ENCODE measurements around the gene CDH4. TPM values are rescaled to one million over a fixed set of nuclear protein-coding genes. Genes with fewer than 3 reads are reported as not detected.

The CDH4 gene
- total RNA-seq, 2 donors from 2014 or later: 0.08 to 0.09 TPM

- ATAC-seq (no peak), DNase-seq (ENCODE audit: low spot score in 2 of 2) (no peak)
- Mint-ChIP-seq H3K9me3 (no peaks in the 10 kb centered on the region), H3K27ac (no peak overlapping the region), H3K36me3 (no peaks in the 10 kb centered on the region)
Measured at GRCh38 chr20:61564628-61565027, 312.6 kb downstream of the CDH4 start.

- Mint-ChIP-seq H3K27ac (peak overlapping the region in 1 of 2 donors; percentile 22), H3K9me3 (no peaks in the 10 kb centered on the region), H3K36me3 (no peaks in the 10 kb centered on the region)
- no peak for ATAC-seq
- DNase-seq (ENCODE audit: low spot score in 2 of 2): no peak
Measured at GRCh38 chr20:61565791-61566190, 313.7 kb downstream of the CDH4 start.

GRCh38 chr20:61566691-61567090 is 314.6 kb downstream of the CDH4 start:
- no peak for ATAC-seq
- no peak for DNase-seq (ENCODE audit: low spot score in 2 of 2)
- Mint-ChIP-seq H3K27ac (no peak overlapping the region), H3K36me3 (no peaks in the 10 kb centered on the region), H3K9me3 (no peaks in the 10 kb centered on the region)

- ATAC-seq: no peak
- Mint-ChIP-seq H3K9me3 (no peaks in the 10 kb centered on the region), H3K27ac (peak overlapping the region in 1 of 2 donors; percentile 50), H3K36me3 (no peaks in the 10 kb centered on the region)
- DNase-seq (ENCODE audit: low spot score in 2 of 2): no peak
Measured at GRCh38 chr20:61567204-61567603, 315.1 kb downstream of the CDH4 start.

GRCh38 chr20:61569825-61570224 is 317.8 kb downstream of the CDH4 start:
- no peaks in the 10 kb centered on the region for H3K9me3 Mint-ChIP-seq
- no peak overlapping the region for H3K27ac Mint-ChIP-seq
- H3K36me3 Mint-ChIP-seq: no peaks in the 10 kb centered on the region
- no peak for ATAC-seq
- DNase-seq (ENCODE audit: low spot score in 2 of 2): no peak

GRCh38 chr20:61570646-61571195 is 318.7 kb downstream of the CDH4 start:
- H3K36me3 Mint-ChIP-seq: no peaks in the 10 kb centered on the region
- DNase-seq (ENCODE audit: low spot score in 2 of 2): no peak
- peak overlapping the region in 1 of 2 donors; percentile 44 for H3K27ac Mint-ChIP-seq
- ATAC-seq: no peak
- no peaks in the 10 kb centered on the region for H3K9me3 Mint-ChIP-seq

GRCh38 chr20:61571221-61571620 is 319.2 kb downstream of the CDH4 start:
- no peak overlapping the region for H3K27ac Mint-ChIP-seq
- no peak for ATAC-seq
- no peaks in the 10 kb centered on the region for H3K9me3 Mint-ChIP-seq
- DNase-seq (ENCODE audit: low spot score in 2 of 2): no peak
- no peaks in the 10 kb centered on the region for H3K36me3 Mint-ChIP-seq

GRCh38 chr20:61571916-61572711 is 320.1 kb downstream of the CDH4 start:
- no peak for DNase-seq (ENCODE audit: low spot score in 2 of 2)
- H3K9me3 Mint-ChIP-seq: no peaks in the 10 kb centered on the region
- ATAC-seq: no peak
- no peak overlapping the region for H3K27ac Mint-ChIP-seq
- H3K36me3 Mint-ChIP-seq: no peaks in the 10 kb centered on the region

- Mint-ChIP-seq H3K27ac (no peak overlapping the region), H3K36me3 (no peaks in the 10 kb centered on the region), H3K9me3 (no peaks in the 10 kb centered on the region)
- no peak for ATAC-seq
- no peak for DNase-seq (ENCODE audit: low spot score in 2 of 2)
Measured at GRCh38 chr20:61572789-61573188, 320.7 kb downstream of the CDH4 start.

- no peak for ATAC-seq
Measured at GRCh38 chr20:61573415-61574305, 321.6 kb downstream of the CDH4 start.

GRCh38 chr20:61575151-61575937 is 323.3 kb downstream of the CDH4 start:
- DNase-seq (ENCODE audit: low spot score in 2 of 2): no peak
- ATAC-seq: no peak
- Mint-ChIP-seq H3K36me3 (no peaks in the 10 kb centered on the region), H3K9me3 (no peaks in the 10 kb centered on the region), H3K27ac (no peak overlapping the region)

More at GRCh38 chr20:61573415-61574305, 321.6 kb downstream of the CDH4 start:
- Mint-ChIP-seq H3K9me3 (no peaks in the 10 kb centered on the region), H3K27ac (no peak overlapping the region), H3K36me3 (no peaks in the 10 kb centered on the region)
- no peak for DNase-seq (ENCODE audit: low spot score in 2 of 2)

GRCh38 chr20:61576372-61576771 is 324.3 kb downstream of the CDH4 start:
- ATAC-seq (no peak), DNase-seq (ENCODE audit: low spot score in 2 of 2) (no peak)
- Mint-ChIP-seq H3K9me3 (no peaks in the 10 kb centered on the region), H3K27ac (no peak overlapping the region), H3K36me3 (no peaks in the 10 kb centered on the region)

- ATAC-seq: no peak
- Mint-ChIP-seq H3K36me3 (no peaks in the 10 kb centered on the region), H3K9me3 (peaks cover 0 to 1% of the 10 kb centered on the region in 2 donors), H3K27ac (no peak overlapping the region)
- no peak for DNase-seq (ENCODE audit: low spot score in 2 of 2)
Measured at GRCh38 chr20:61577065-61577464, 325.0 kb downstream of the CDH4 start.

GRCh38 chr20:61579908-61580307 is 327.8 kb downstream of the CDH4 start:
- no peak for ATAC-seq
- Mint-ChIP-seq H3K9me3 (peaks cover 0 to 3% of the 10 kb centered on the region in 2 donors), H3K36me3 (no peaks in the 10 kb centered on the region), H3K27ac (no peak overlapping the region)
- DNase-seq (ENCODE audit: low spot score in 2 of 2): no peak

- H3K9me3 Mint-ChIP-seq: peaks cover 0 to 3% of the 10 kb centered on the region in 2 donors
- ATAC-seq (no peak), DNase-seq (ENCODE audit: low spot score in 2 of 2) (no peak)
- H3K27ac Mint-ChIP-seq: no peak overlapping the region
- no peaks in the 10 kb centered on the region for H3K36me3 Mint-ChIP-seq
Measured at GRCh38 chr20:61580958-61581824, 329.1 kb downstream of the CDH4 start.

- DNase-seq (ENCODE audit: low spot score in 2 of 2): no peak
- peaks cover 0 to 3% of the 10 kb centered on the region in 2 donors for H3K9me3 Mint-ChIP-seq
- no peak for ATAC-seq
- no peaks in the 10 kb centered on the region for H3K36me3 Mint-ChIP-seq
- H3K27ac Mint-ChIP-seq: no peak overlapping the region
Measured at GRCh38 chr20:61581825-61582188, 329.7 kb downstream of the CDH4 start.
